WTC11 (cell line): ENCODE data around the gene PCGF5. TPM values are rescaled to one million over a fixed set of nuclear protein-coding genes. Genes with fewer than 3 reads are reported as not detected.

Experiments
- ATAC-seq: fragments of 200-7000 bp; cut with Tn5 transposase; 2 replicates; pipeline ENCODE4 v1.10.0; 2021; ENCODE audit warnings: mild to moderate bottlenecking, moderate library complexity
- CTCF ChIA-PET: fragments of 300-600 bp; sonication (Branson Sonifier 250); formaldehyde crosslinking; loops from one replicate; lab custom pipeline; 2021; ENCODE audit warnings: antibody characterized with exemption; lab: Charles Lee
- POLR2A ChIA-PET: fragments of 350-600 bp; sonication (Branson Sonifier 250); formaldehyde crosslinking; loops from one replicate; lab custom pipeline; 2021; ENCODE audit warnings: antibody characterized with exemption; lab: Charles Lee
- DNase-seq: peaks from one replicate; pipeline ENCODE4 v3.0.0; 2021; ENCODE audit warnings: low spot score
- H3K27ac Mint-ChIP-seq: 2 replicates; pipeline ENCODE4 v1.8.0; 2021; ENCODE audit warnings: mixed read lengths
- H3K27me3 Mint-ChIP-seq: 2 replicates; pipeline ENCODE4 v1.8.0; 2021; ENCODE audit warnings: low read depth, mild to moderate bottlenecking, moderate library complexity, mixed read lengths
- H3K36me3 Mint-ChIP-seq: 2 replicates; pipeline ENCODE4 v1.8.0; 2021; ENCODE audit warnings: mixed read lengths
- H3K4me1 Mint-ChIP-seq: 2 replicates; pipeline ENCODE4 v1.8.0; 2022; ENCODE audit warnings: mixed read lengths
- H3K4me3 Mint-ChIP-seq: 2 replicates; pipeline ENCODE4 v1.8.0; 2021; ENCODE audit warnings: mild to moderate bottlenecking, moderate library complexity, mixed read lengths
- H3K9me3 Mint-ChIP-seq: 2 replicates; pipeline ENCODE4 v1.8.0; 2021; ENCODE audit warnings: mixed read lengths
- CBFB ChIP-seq: sonication (generic); formaldehyde crosslinking; IDR thresholded peaks from 2 replicates; pipeline ENCODE4 v1.8.1; 2022; ENCODE audit warnings: mild to moderate bottlenecking, low read depth, missing genetic modification reagents
- CDX4 ChIP-seq: fragments of 250-450 bp; sonication (Bioruptor Pico); IDR thresholded peaks from 2 replicates; pipeline ENCODE4 v1.9.0; 2021; ENCODE audit warnings: moderate library complexity, mild to moderate bottlenecking, inconsistent platforms, borderline replicate concordance
- CREM ChIP-seq: sonication (generic); formaldehyde crosslinking; IDR thresholded peaks from 2 replicates; pipeline ENCODE4 v1.8.1; 2022; ENCODE audit warnings: mild to moderate bottlenecking, missing genetic modification reagents, moderate library complexity
- E2F5 ChIP-seq: sonication (generic); formaldehyde crosslinking; IDR thresholded peaks from 2 replicates; pipeline ENCODE4 v1.8.1; 2022; ENCODE audit warnings: mild to moderate bottlenecking, moderate library complexity, missing genetic modification reagents
- ELF4 ChIP-seq: sonication (generic); formaldehyde crosslinking; IDR thresholded peaks from 2 replicates; pipeline ENCODE4 v1.8.1; 2022; ENCODE audit warnings: low read depth, mild to moderate bottlenecking, moderate library complexity, missing genetic modification reagents
- GTF2I ChIP-seq: fragments of 250-450 bp; sonication (Bioruptor Pico); conservative IDR thresholded peaks from 2 replicates; pipeline ENCODE4 v1.4.0; 2021; ENCODE audit warnings: mild to moderate bottlenecking
- HMGA2 ChIP-seq: fragments of 250-450 bp; sonication (Bioruptor Pico); IDR thresholded peaks from 2 replicates; pipeline ENCODE4 v1.4.0; 2021; ENCODE audit warnings: mild to moderate bottlenecking, moderate library complexity
- JUN ChIP-seq: sonication (generic); formaldehyde crosslinking; IDR thresholded peaks from 2 replicates; pipeline ENCODE4 v1.8.0; 2023; ENCODE audit warnings: mild to moderate bottlenecking, missing genetic modification reagents
- NFE2L1 ChIP-seq: sonication (generic); formaldehyde crosslinking; IDR thresholded peaks from 2 replicates; pipeline ENCODE4 v1.8.1; 2023; ENCODE audit warnings: missing genetic modification reagents
- NFYB ChIP-seq: sonication (generic); formaldehyde crosslinking; conservative IDR thresholded peaks from 2 replicates; pipeline ENCODE4 v1.8.0; 2022; ENCODE audit warnings: low read depth, missing genetic modification reagents
- PRRX2 ChIP-seq: fragments of 250-450 bp; sonication (Bioruptor Pico); IDR thresholded peaks from 2 replicates; pipeline ENCODE4 v1.8.0; 2021; ENCODE audit warnings: mild to moderate bottlenecking
- RORB ChIP-seq: fragments of 250-450 bp; sonication (Bioruptor Pico); IDR thresholded peaks from 2 replicates; pipeline ENCODE4 v1.9.0; 2021; ENCODE audit warnings: mild to moderate bottlenecking
- TEAD1 ChIP-seq: sonication (generic); formaldehyde crosslinking; IDR thresholded peaks from 2 replicates; pipeline ENCODE4 v1.8.0; 2022; ENCODE audit warnings: mild to moderate bottlenecking, missing genetic modification reagents
- TEAD4 ChIP-seq: sonication (generic); formaldehyde crosslinking; IDR thresholded peaks from 2 replicates; pipeline ENCODE4 v1.8.0; 2022; ENCODE audit warnings: mild to moderate bottlenecking, missing genetic modification reagents
- TP53 ChIP-seq: sonication (generic); formaldehyde crosslinking; IDR thresholded peaks from 2 replicates; pipeline ENCODE4 v1.8.1; 2023; ENCODE audit warnings: mild to moderate bottlenecking, missing genetic modification reagents
- USF1 ChIP-seq: sonication (generic); formaldehyde crosslinking; IDR thresholded peaks from 2 replicates; pipeline ENCODE4 v1.8.0; 2022; ENCODE audit warnings: mild to moderate bottlenecking, missing genetic modification reagents
- ZBTB21 ChIP-seq: sonication (generic); formaldehyde crosslinking; IDR thresholded peaks from 2 replicates; pipeline ENCODE4 v1.8.1; 2023; ENCODE audit warnings: mild to moderate bottlenecking, missing genetic modification reagents, borderline replicate concordance
- ZNF219 ChIP-seq: sonication (generic); formaldehyde crosslinking; IDR thresholded peaks from 2 replicates; pipeline ENCODE4 v1.8.0; 2023; ENCODE audit warnings: missing genetic modification reagents, mild to moderate bottlenecking, borderline replicate concordance
- ZNF396 ChIP-seq: fragments of 250-450 bp; sonication (Bioruptor Pico); IDR thresholded peaks from 2 replicates; pipeline ENCODE4 v1.8.0; 2021; ENCODE audit warnings: mild to moderate bottlenecking, moderate library complexity, borderline replicate concordance
- ZNF512 ChIP-seq: sonication (generic); formaldehyde crosslinking; IDR thresholded peaks from 2 replicates; pipeline ENCODE4 v1.8.1; 2022; ENCODE audit warnings: missing genetic modification reagents, borderline replicate concordance
- ZSCAN18 ChIP-seq: fragments of 250-450 bp; sonication (Bioruptor Pico); IDR thresholded peaks from 2 replicates; pipeline ENCODE4 v2.1.2; 2022; ENCODE audit warnings: mild to moderate bottlenecking, moderate library complexity
- total RNA-seq: library from RNA; stranded (reverse); gene quantifications from 3 replicates; pipeline ENCODE4 v1.2.3, GENCODE V29; 2021

The PCGF5 gene
- total RNA-seq, 1 experiment from 2014 or later, result 5.2 TPM

- TF ChIP-seq CREM (no peak), CDX4 (CRISPR knock-in tag) (no peak), NFE2L1 (no peak), GTF2I (CRISPR knock-in tag) (no peak)
- DNase-seq (no peak), ATAC-seq (no peak)
- no peaks in the 10 kb centered on the region for H3K36me3 Mint-ChIP-seq
- peaks cover 4% of the 10 kb centered on the region; the same call in 1 of the 2 replicates for H3K4me1 Mint-ChIP-seq
- H3K4me3 Mint-ChIP-seq, result no peak overlapping the region
- H3K9me3 Mint-ChIP-seq, result no peaks in the 10 kb centered on the region
- H3K27me3 Mint-ChIP-seq, result no peaks in the 10 kb centered on the region
- H3K27ac Mint-ChIP-seq, result no peak overlapping the region
- POLR2A ChIA-PET, result no interaction called here
- CTCF ChIA-PET, result no interaction called here
Measured at GRCh38 chr10:91196268-91197048, 24.0 kb upstream of the PCGF5 start.

DNA sequence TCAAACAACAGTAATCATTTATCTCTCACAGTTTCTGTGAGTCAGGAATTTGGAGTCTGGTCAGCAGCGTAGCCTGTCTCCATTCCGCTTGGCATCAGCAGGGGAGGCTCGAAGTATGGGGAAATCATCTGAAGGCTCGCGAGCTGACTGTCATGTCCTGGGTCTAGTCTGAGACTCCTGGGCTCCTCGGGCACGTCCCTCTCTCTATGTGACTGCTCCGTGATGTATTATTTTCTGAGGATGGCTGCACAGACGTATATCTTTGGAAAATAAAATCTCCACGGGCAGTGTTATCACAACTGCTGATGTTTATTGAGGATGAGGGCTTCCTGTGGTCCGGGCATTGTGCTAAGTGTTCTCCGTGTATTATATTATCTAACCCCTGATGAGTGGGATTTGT, 23.3 kb upstream of the PCGF5 start:
- TF ChIP-seq HMGA2 (CRISPR knock-in tag), result no peak
- no peak for TF ChIP-seq NFYB (CRISPR knock-in tag)
- TF ChIP-seq TEAD1 (CRISPR knock-in tag), result no peak
- no peak for TF ChIP-seq USF1
- TF ChIP-seq ELF4 (CRISPR knock-in tag), result no peak
- no peak for TF ChIP-seq TP53 (CRISPR knock-in tag)
- no peak for TF ChIP-seq ZNF219 (CRISPR knock-in tag)
- TF ChIP-seq E2F5, result no peak
- no peak for TF ChIP-seq PRRX2 (CRISPR knock-in tag)
- no peak for TF ChIP-seq CREM
- TF ChIP-seq CBFB, result no peak
- no peak for TF ChIP-seq ZSCAN18 (CRISPR knock-in tag)
- no peak for TF ChIP-seq ZNF396 (CRISPR knock-in tag)
- no peak for TF ChIP-seq ZNF512 (CRISPR knock-in tag)
- no peak for TF ChIP-seq ZBTB21 (CRISPR knock-in tag)
- TF ChIP-seq JUN (CRISPR knock-in tag), result no peak
- no peak for TF ChIP-seq RORB (CRISPR knock-in tag)
- TF ChIP-seq TEAD4 (CRISPR knock-in tag), result no peak
- no peak for TF ChIP-seq GTF2I (CRISPR knock-in tag)
- ATAC-seq (no peak), DNase-seq (no peak)
- Mint-ChIP-seq H3K27me3 (no peaks in the 10 kb centered on the region), H3K27ac (no peak overlapping the region), H3K4me1 (peaks cover 4% of the 10 kb centered on the region; the same call in 1 of the 2 replicates), H3K4me3 (no peak overlapping the region), H3K36me3 (no peaks in the 10 kb centered on the region), H3K9me3 (no peaks in the 10 kb centered on the region)
- CTCF ChIA-PET, result no interaction called here
- POLR2A ChIA-PET, result no interaction called here
